Pericardium fibroblast (primary cell): Measurements from ENCODE around the gene CR1L. TPM values are rescaled to one million over a fixed set of nuclear protein-coding genes. Genes with fewer than 3 reads are reported as not detected.

Source experiments
- total RNA-seq: library from RNA; depleted of rRNA; stranded (reverse); fragments of >200 nt; gene quantifications from 2 replicates; pipeline ENCODE4 v1.2.3, GENCODE V29; 2015

The CR1L gene
- total RNA-seq, result not detected in 2 replicates

DNA sequence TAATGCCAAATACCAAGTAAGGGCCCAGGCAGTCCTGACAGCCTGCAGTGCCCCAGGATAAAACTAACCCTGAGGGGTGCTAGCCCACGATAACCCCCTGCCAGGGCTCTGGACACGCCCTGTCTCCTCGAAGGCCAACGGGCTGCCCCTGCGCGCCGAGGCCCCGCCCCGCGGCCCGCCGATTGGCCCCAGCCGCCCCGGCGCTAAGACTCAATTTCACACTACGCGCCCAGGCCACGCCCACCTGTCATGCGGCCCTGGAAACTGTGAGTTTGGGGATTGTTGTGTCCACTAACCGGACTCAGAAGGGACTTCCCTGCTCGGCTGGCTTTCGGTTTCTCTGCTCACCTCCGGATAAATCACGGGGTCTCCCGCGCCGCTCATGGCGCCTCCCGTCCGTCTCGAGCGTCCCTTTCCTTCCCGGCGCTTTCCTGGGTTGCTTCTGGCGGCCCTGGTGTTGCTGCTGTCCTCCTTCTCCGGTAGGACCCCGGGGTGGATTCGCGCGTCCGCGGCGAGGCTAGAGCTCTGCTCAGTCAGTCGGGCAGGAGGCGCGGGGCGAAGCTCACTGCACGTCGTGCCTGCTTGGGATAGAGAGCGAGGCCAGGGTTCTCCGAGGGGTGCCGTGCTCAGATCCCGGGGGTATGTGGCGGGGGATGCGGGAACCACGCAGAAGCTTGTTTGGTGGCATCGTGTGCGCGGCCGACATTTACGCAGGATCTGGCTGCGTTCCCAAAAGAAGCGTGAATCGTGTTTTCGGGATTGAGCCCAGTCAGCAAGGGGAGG is at the start of gene CR1L:
TSS of gene CR1L (plus strand) at position 282 of the 783 bp plus-strand sequence. CDS start at position 383, 101 bp downstream.

DNA sequence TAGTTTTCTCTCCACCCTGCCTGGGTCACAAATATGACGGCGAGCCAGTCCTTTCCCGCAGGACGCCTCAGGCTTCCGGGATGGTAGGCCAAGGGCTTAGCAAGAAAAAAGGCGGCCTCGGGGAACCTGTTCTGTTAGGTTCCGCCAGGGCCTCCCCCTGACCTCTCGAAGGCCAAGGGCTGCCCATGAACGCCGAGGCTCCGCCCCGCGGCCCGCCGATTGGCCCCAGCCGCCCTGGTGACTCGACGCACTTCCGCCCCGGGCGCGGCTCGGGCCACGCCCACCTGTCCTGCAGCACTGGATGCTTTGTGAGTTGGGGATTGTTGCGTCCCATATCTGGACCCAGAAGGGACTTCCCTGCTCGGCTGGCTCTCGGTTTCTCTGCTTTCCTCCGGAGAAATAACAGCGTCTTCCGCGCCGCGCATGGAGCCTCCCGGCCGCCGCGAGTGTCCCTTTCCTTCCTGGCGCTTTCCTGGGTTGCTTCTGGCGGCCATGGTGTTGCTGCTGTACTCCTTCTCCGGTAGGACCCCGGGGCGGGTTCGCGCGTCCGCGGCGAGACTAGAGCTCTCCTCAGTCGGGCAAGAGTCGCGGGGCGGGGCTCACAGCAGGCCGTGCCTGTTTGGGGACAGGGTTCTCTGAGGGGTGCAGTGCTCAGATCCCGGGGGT is 107.0 kb downstream of the CR1L start, which contains the start of gene CD46:
TSS of gene CD46 (plus strand) at position 265 of the 666 bp plus-strand sequence. CDS start at position 424, 159 bp downstream.

Other genes with a start within 250 kb of the CR1L start
- gene CR2, start 190.8 kb upstream of the CR1L start, total RNA-seq, result not detected in 2 replicates
- not detected in 2 replicates for gene CR1, start 149.0 kb upstream of the CR1L start, total RNA-seq
- 51.6 and 59.2 TPM in 2 replicates for gene CD46, start 106.9 kb downstream of the CR1L start, total RNA-seq